ENCODE data around the gene CD53.

Gene CD53

DNA sequence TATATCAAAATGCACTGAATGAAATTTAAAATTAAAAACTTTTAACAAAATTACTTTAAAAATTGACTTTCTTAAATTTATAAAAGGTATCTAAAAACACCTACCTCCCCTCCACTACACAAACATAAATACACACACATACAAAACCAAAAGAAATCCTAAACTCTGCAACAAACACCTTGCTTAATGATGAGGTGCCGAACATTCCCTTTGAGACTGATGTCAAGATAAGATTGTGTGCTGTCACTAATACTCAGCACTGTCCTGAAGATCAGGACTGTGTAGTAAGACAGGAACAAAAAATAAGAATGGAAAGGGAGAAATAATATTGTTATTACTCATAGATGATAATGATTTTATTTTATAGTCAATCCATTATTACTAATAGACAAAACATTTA lies 45.1 kb downstream of the CD53 start:
- no peaks in the 10 kb centered on the region for H3K9me3 ChIP-seq (ENCODE audit: insufficient read depth, low read length)
- no peak overlapping the region for H3K4me2 ChIP-seq (ENCODE audit: low read depth, low read length, poor library complexity, severe bottlenecking)
- no peaks in the 10 kb centered on the region for H3K27me3 ChIP-seq (ENCODE audit: low read length)
- no peak overlapping the region for H2AFZ ChIP-seq (ENCODE audit: low read depth, low read length, severe bottlenecking)
- H3K27ac ChIP-seq (ENCODE audit: low read depth, low read length), result no peak overlapping the region
- H3F3A ChIP-seq (ENCODE audit: insufficient read depth), result no peaks in the 10 kb centered on the region
- H3K4me3 ChIP-seq (ENCODE audit: insufficient read depth, low read length, poor library complexity, severe bottlenecking), result no peak overlapping the region
- H3K36me3 ChIP-seq (ENCODE audit: low read length), result no peaks in the 10 kb centered on the region
- H4K20me1 ChIP-seq (ENCODE audit: low read depth, low read length), result no peaks in the 10 kb centered on the region
- H3K9me2 ChIP-seq (replicated peaks; ENCODE audit: insufficient read depth, low read length), result no peaks in the 10 kb centered on the region
- H3K79me2 ChIP-seq (ENCODE audit: insufficient read depth, low read length), result no peaks in the 10 kb centered on the region
- no peak overlapping the region for H3K9ac ChIP-seq (ENCODE audit: low read length)
- TF ChIP-seq EZH2phosphoT487 (conservative IDR thresholded peaks at IDR 0.05; ENCODE audit: low read length), result no peak
- TF ChIP-seq, protein P1, sequence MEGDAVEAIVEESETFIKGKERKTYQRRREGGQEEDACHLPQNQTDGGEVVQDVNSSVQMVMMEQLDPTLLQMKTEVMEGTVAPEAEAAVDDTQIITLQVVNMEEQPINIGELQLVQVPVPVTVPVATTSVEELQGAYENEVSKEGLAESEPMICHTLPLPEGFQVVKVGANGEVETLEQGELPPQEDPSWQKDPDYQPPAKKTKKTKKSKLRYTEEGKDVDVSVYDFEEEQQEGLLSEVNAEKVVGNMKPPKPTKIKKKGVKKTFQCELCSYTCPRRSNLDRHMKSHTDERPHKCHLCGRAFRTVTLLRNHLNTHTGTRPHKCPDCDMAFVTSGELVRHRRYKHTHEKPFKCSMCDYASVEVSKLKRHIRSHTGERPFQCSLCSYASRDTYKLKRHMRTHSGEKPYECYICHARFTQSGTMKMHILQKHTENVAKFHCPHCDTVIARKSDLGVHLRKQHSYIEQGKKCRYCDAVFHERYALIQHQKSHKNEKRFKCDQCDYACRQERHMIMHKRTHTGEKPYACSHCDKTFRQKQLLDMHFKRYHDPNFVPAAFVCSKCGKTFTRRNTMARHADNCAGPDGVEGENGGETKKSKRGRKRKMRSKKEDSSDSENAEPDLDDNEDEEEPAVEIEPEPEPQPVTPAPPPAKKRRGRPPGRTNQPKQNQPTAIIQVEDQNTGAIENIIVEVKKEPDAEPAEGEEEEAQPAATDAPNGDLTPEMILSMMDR (IDR thresholded peaks at IDR 0.05; ENCODE audit: insufficient read depth, low read length, poor library complexity, severe bottlenecking), result no peak

DNA sequence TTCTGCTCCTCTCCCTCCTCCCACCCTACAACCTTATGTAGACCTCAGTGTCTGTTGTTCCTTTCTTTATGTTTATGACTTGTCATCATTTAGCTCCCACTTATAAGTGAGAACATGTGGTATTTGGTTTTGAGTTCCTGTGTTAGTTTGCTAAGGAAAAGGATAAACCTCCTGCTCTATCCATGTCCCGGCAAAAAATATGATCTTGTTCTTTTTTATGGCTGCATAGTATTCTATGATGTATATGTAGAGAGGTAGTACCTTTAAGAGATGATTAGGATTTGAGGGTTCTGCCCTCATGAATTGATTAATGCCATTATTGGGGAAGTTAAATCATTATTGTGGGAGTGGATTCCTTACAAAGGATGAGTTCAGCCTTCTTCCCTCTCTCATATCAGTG lies 49.0 kb downstream of the CD53 start:
- Histone ChIP-seq H3K4me3 (ENCODE audit: insufficient read depth, low read length, poor library complexity, severe bottlenecking) (no peak overlapping the region), H3K4me2 (ENCODE audit: low read depth, low read length, poor library complexity, severe bottlenecking) (no peak overlapping the region), H3K9me2 (replicated peaks; ENCODE audit: insufficient read depth, low read length) (no peaks in the 10 kb centered on the region), H3K27me3 (ENCODE audit: low read length) (no peaks in the 10 kb centered on the region), H2AFZ (ENCODE audit: low read depth, low read length, severe bottlenecking) (no peak overlapping the region), H3K9me3 (ENCODE audit: insufficient read depth, low read length) (no peaks in the 10 kb centered on the region), H3K27ac (ENCODE audit: low read depth, low read length) (no peak overlapping the region), H3K79me2 (ENCODE audit: insufficient read depth, low read length) (no peaks in the 10 kb centered on the region), H4K20me1 (ENCODE audit: low read depth, low read length) (no peaks in the 10 kb centered on the region), H3K36me3 (ENCODE audit: low read length) (no peaks in the 10 kb centered on the region), H3K9ac (ENCODE audit: low read length) (no peak overlapping the region), H3F3A (ENCODE audit: insufficient read depth) (no peaks in the 10 kb centered on the region)
- TF ChIP-seq EZH2phosphoT487 (conservative IDR thresholded peaks at IDR 0.05; ENCODE audit: low read length), result no peak
- TF ChIP-seq, protein P1 (IDR thresholded peaks at IDR 0.05; ENCODE audit: insufficient read depth, low read length, poor library complexity, severe bottlenecking), result no peak

DNA sequence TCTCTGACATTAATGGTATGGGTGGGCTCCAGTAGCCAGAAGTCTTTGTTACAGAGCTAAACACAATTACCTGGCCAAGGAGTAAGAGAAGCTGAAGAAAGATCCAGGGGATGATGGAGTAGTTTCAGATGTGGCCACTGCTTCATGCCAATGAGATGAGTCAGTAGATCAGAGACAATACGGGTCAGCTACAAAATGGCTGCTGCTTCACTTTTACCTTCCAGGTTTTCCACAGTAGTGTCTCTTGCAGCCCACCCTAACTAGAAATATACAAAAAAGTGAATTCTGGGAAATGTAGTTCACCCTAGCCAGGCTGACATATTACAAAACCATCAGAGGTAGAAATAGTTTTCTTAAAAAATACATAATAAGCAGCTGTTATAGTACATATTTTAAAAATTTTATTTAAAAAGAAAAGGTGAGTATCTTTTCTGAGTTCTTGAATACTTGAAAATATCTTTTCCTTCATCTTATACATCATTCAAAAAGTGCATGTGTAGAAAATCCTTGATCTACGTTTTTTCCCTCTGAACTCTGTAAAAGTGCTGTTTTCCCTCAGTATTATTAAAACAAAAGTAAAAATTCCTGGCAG lies 54.6 kb downstream of the CD53 start:
- Histone ChIP-seq H3K27ac (ENCODE audit: low read depth, low read length) (no peak overlapping the region), H4K20me1 (ENCODE audit: low read depth, low read length) (no peaks in the 10 kb centered on the region), H2AFZ (ENCODE audit: low read depth, low read length, severe bottlenecking) (no peak overlapping the region), H3K4me2 (ENCODE audit: low read depth, low read length, poor library complexity, severe bottlenecking) (no peak overlapping the region), H3K4me3 (ENCODE audit: insufficient read depth, low read length, poor library complexity, severe bottlenecking) (no peak overlapping the region), H3F3A (ENCODE audit: insufficient read depth) (0 out of 2 replicates have a peak, but pooled peaks cover 3% of the 10 kb centered on the region), H3K79me2 (ENCODE audit: insufficient read depth, low read length) (no peaks in the 10 kb centered on the region), H3K36me3 (ENCODE audit: low read length) (no peaks in the 10 kb centered on the region), H3K9me2 (replicated peaks; ENCODE audit: insufficient read depth, low read length) (no peaks in the 10 kb centered on the region), H3K9ac (ENCODE audit: low read length) (no peak overlapping the region), H3K27me3 (ENCODE audit: low read length) (no peaks in the 10 kb centered on the region), H3K9me3 (ENCODE audit: insufficient read depth, low read length) (no peaks in the 10 kb centered on the region)
- TF ChIP-seq EZH2phosphoT487 (conservative IDR thresholded peaks at IDR 0.05; ENCODE audit: low read length), result no peak
- TF ChIP-seq, protein P1 (IDR thresholded peaks at IDR 0.05; ENCODE audit: insufficient read depth, low read length, poor library complexity, severe bottlenecking), result no peak

Measured in SU-DHL-6 (cell line).